ENCODE results near the gene RAB1B. TPM values are rescaled to one million over a fixed set of nuclear protein-coding genes. Genes with fewer than 3 reads are reported as not detected.
A peak's percentile ranks its signal among the peaks of the same experiment; 100 is the strongest.
"Not testable (repeated sequence)": the region's sequence is repeated elsewhere in the genome, so short reads cannot be mapped to it uniquely, and the experiment has no call there.

Gene RAB1B
- total and polyA plus RNA-seq, 5 donors, result 114 to 170 (median 127) TPM

- Histone ChIP-seq H3K9me3 (ENCODE audit: control insufficient read depth, low read length) (no peaks in the 10 kb centered on the region), H3K4me3 (ENCODE audit: low read length) (no peak overlapping the region), H3K27me3 (ENCODE audit: control insufficient read depth, insufficient read depth) (no peaks in the 10 kb centered on the region), H3K4me1 (ENCODE audit: control insufficient read depth, insufficient read depth, low read length) (no peaks in the 10 kb centered on the region), H3K27ac (ENCODE audit: low read length) (no peak overlapping the region)
- DNase-seq (peak in 1 of 3 donors; percentile 32), ATAC-seq (no peak)
- intact Hi-C loops (cut with DNase I), result no loop called here
- 85% methylated on average over 25 of the region's 25 CpGs for WGBS
Observed at GRCh38 chr11:66239998-66240780, 28.2 kb upstream of the RAB1B start.

GRCh38 chr11:66240781-66241136 lies 27.7 kb upstream of the RAB1B start:
- ATAC-seq, result no peak
- intact Hi-C loops (cut with DNase I), result no loop called here
- H3K27me3 ChIP-seq (ENCODE audit: control insufficient read depth, insufficient read depth), result no peaks in the 10 kb centered on the region
- H3K27ac ChIP-seq (ENCODE audit: low read length), result no peak overlapping the region
- WGBS, result 83% methylated on average over 9 of the region's 9 CpGs
- H3K4me3 ChIP-seq (ENCODE audit: low read length), result no peak overlapping the region
- H3K9me3 ChIP-seq (ENCODE audit: control insufficient read depth, low read length), result no peaks in the 10 kb centered on the region
- H3K4me1 ChIP-seq (ENCODE audit: control insufficient read depth, insufficient read depth, low read length), result no peaks in the 10 kb centered on the region
- peak in 1 of 3 donors; percentile 41 for DNase-seq

- DNase-seq (peak in 2 of 3 donors; percentile 24 to 59), ATAC-seq (peak in 1 of 2 donors; percentile 19)
- Histone ChIP-seq H3K9me3 (ENCODE audit: control insufficient read depth, low read length) (no peaks in the 10 kb centered on the region), H3K27me3 (ENCODE audit: control insufficient read depth, insufficient read depth) (no peaks in the 10 kb centered on the region), H3K4me1 (ENCODE audit: control insufficient read depth, insufficient read depth, low read length) (no peaks in the 10 kb centered on the region), H3K27ac (ENCODE audit: low read length) (no peak overlapping the region), H3K4me3 (ENCODE audit: low read length) (no peak overlapping the region)
- WGBS, result 65% methylated on average over 14 of the region's 14 CpGs
- intact Hi-C loops (cut with DNase I), result no loop called here
Observed at GRCh38 chr11:66242095-66242765, 26.2 kb upstream of the RAB1B start.

GRCh38 chr11:66243782-66244535 lies 24.5 kb upstream of the RAB1B start:
- H3K9me3 ChIP-seq (ENCODE audit: control insufficient read depth, low read length), result no peaks in the 10 kb centered on the region
- 81% methylated on average over 13 of the region's 13 CpGs for WGBS
- DNase-seq (peak in 1 of 3 donors; percentile 48), ATAC-seq (no peak)
- no peak overlapping the region for H3K4me3 ChIP-seq (ENCODE audit: low read length)
- no peaks in the 10 kb centered on the region for H3K27me3 ChIP-seq (ENCODE audit: control insufficient read depth, insufficient read depth)
- H3K4me1 ChIP-seq (ENCODE audit: control insufficient read depth, insufficient read depth, low read length), result no peaks in the 10 kb centered on the region
- intact Hi-C loops (cut with DNase I), result no loop called here
- no peak overlapping the region for H3K27ac ChIP-seq (ENCODE audit: low read length)

- peak in 1 of 3 donors; percentile 4 for DNase-seq
- H3K4me3 ChIP-seq (ENCODE audit: low read length), result no peak overlapping the region
- 88% methylated on average over 4 of the region's 4 CpGs for WGBS
- H3K9me3 ChIP-seq (ENCODE audit: control insufficient read depth, low read length), result no peaks in the 10 kb centered on the region
- no peaks in the 10 kb centered on the region for H3K27me3 ChIP-seq (ENCODE audit: control insufficient read depth, insufficient read depth)
- H3K4me1 ChIP-seq (ENCODE audit: control insufficient read depth, insufficient read depth, low read length), result no peaks in the 10 kb centered on the region
- no peak for ATAC-seq
- H3K27ac ChIP-seq (ENCODE audit: low read length), result no peak overlapping the region
- intact Hi-C loops (cut with DNase I), result no loop called here
Observed at GRCh38 chr11:66247295-66247694, 21.1 kb upstream of the RAB1B start.

- Histone ChIP-seq H3K27me3 (ENCODE audit: control insufficient read depth, insufficient read depth) (no peaks in the 10 kb centered on the region), H3K4me3 (ENCODE audit: low read length) (no peak overlapping the region), H3K9me3 (ENCODE audit: control insufficient read depth, low read length) (no peaks in the 10 kb centered on the region), H3K27ac (ENCODE audit: low read length) (no peak overlapping the region), H3K4me1 (ENCODE audit: control insufficient read depth, insufficient read depth, low read length) (no peaks in the 10 kb centered on the region)
- DNase-seq (peak in 1 of 3 donors; percentile 12), ATAC-seq (no peak)
- intact Hi-C loops (cut with DNase I), result no loop called here
- WGBS, result 87% methylated on average over 3 of the region's 3 CpGs
Observed at GRCh38 chr11:66247801-66248200, 20.6 kb upstream of the RAB1B start.

- Histone ChIP-seq H3K4me1 (ENCODE audit: control insufficient read depth, insufficient read depth, low read length) (no peaks in the 10 kb centered on the region), H3K4me3 (ENCODE audit: low read length) (no peak overlapping the region), H3K9me3 (ENCODE audit: control insufficient read depth, low read length) (no peaks in the 10 kb centered on the region), H3K27ac (ENCODE audit: low read length) (no peak overlapping the region), H3K27me3 (ENCODE audit: control insufficient read depth, insufficient read depth) (no peaks in the 10 kb centered on the region)
- ATAC-seq (no peak), DNase-seq (no peak)
- intact Hi-C loops (cut with DNase I), result no loop called here
- WGBS, result 88% methylated on average over 6 of the region's 6 CpGs
Observed at GRCh38 chr11:66248903-66249302, 19.5 kb upstream of the RAB1B start.

GRCh38 chr11:66251809-66252208 lies 16.6 kb upstream of the RAB1B start:
- Histone ChIP-seq H3K4me1 (ENCODE audit: control insufficient read depth, insufficient read depth, low read length) (peaks cover 1% of the 10 kb centered on the region), H3K27ac (ENCODE audit: low read length) (no peak overlapping the region), H3K27me3 (ENCODE audit: control insufficient read depth, insufficient read depth) (no peaks in the 10 kb centered on the region), H3K4me3 (ENCODE audit: low read length) (no peak overlapping the region), H3K9me3 (ENCODE audit: control insufficient read depth, low read length) (no peaks in the 10 kb centered on the region)
- peak in 1 of 3 donors; percentile 11 for DNase-seq
- intact Hi-C loops (cut with DNase I), result no loop called here
- no peak for ATAC-seq
- WGBS, result 70% methylated on average over 7 of the region's 7 CpGs

- H3K27ac ChIP-seq (ENCODE audit: low read length); H3K4me3 ChIP-seq (ENCODE audit: low read length); H3K27me3 ChIP-seq (ENCODE audit: control insufficient read depth, insufficient read depth); H3K4me1 ChIP-seq (ENCODE audit: control insufficient read depth, insufficient read depth, low read length); H3K9me3 ChIP-seq (ENCODE audit: control insufficient read depth, low read length); DNase-seq; ATAC-seq; intact Hi-C loops (cut with DNase I): not testable (repeated sequence)
- WGBS, result 53% methylated on average over 6 of the region's 6 CpGs
Observed at GRCh38 chr11:66253081-66253480, 15.4 kb upstream of the RAB1B start.

GRCh38 chr11:66258473-66258893 lies 10.0 kb upstream of the RAB1B start:
- intact Hi-C loops (cut with DNase I), result no loop called here
- DNase-seq (no peak), ATAC-seq (peak in 1 of 2 donors; percentile 1)
- Histone ChIP-seq H3K27ac (ENCODE audit: low read length) (no peak overlapping the region), H3K9me3 (ENCODE audit: control insufficient read depth, low read length) (no peaks in the 10 kb centered on the region), H3K27me3 (ENCODE audit: control insufficient read depth, insufficient read depth) (no peaks in the 10 kb centered on the region), H3K4me1 (ENCODE audit: control insufficient read depth, insufficient read depth, low read length) (peaks cover 6% of the 10 kb centered on the region), H3K4me3 (ENCODE audit: low read length) (peak overlapping the region; percentile 88)
- 6% methylated on average over 28 of the region's 28 CpGs for WGBS

GRCh38 chr11:66259225-66259624 lies 9.2 kb upstream of the RAB1B start:
- DNase-seq (no peak), ATAC-seq (no peak)
- 96% methylated on average over 2 of the region's 2 CpGs for WGBS
- Histone ChIP-seq H3K4me1 (ENCODE audit: control insufficient read depth, insufficient read depth, low read length) (peaks cover 6% of the 10 kb centered on the region), H3K4me3 (ENCODE audit: low read length) (no peak overlapping the region), H3K9me3 (ENCODE audit: control insufficient read depth, low read length) (no peaks in the 10 kb centered on the region), H3K27ac (ENCODE audit: low read length) (no peak overlapping the region), H3K27me3 (ENCODE audit: control insufficient read depth, insufficient read depth) (no peaks in the 10 kb centered on the region)
- intact Hi-C loops (cut with DNase I), result no loop called here

Data from right cardiac atrium (tissue), 5 donors.